A673 (cell line): ENCODE data around the gene SKI. TPM values are rescaled to one million over a fixed set of nuclear protein-coding genes. Genes with fewer than 3 reads are reported as not detected.

ENCODE experiments used
- BruUV-seq: library from RNA; stranded (reverse); fragments of 400-500 nt; replicated peaks from 2 replicates; lab custom pipeline; 2021; lab: Mats Ljungman, UMichigan
- CTCF ChIA-PET: fragments of 300-600 bp; sonication (Branson Sonifier 250); formaldehyde crosslinking; loops from one replicate; lab custom pipeline; 2022; ENCODE audit warnings: antibody characterized with exemption; lab: Charles Lee
- POLR2A ChIA-PET: fragments of 300-600 bp; sonication (Branson Sonifier 250); formaldehyde crosslinking; loops from one replicate; lab custom pipeline; 2022; ENCODE audit warnings: antibody characterized with exemption; ENCODE audit not compliant: low non-redundant PET; lab: Charles Lee
- DNase-seq: peaks from one replicate; pipeline ENCODE4 v3.0.0-alpha.2; 2015; ENCODE audit warnings: low spot score
- H3K27ac ChIP-seq: fragments of 200-600 bp; sonication (generic); 2 replicates; pipeline ENCODE4 v1.5.1; 2016; ENCODE audit warnings: mixed run types, low read depth, mild to moderate bottlenecking, mixed read lengths, antibody characterized with exemption, low read length; ENCODE audit not compliant: poor library complexity, severe bottlenecking
- H3K27me3 ChIP-seq: fragments of 200-600 bp; sonication (generic); replicated peaks from 2 replicates; pipeline ENCODE4 v1.6.1; 2017; ENCODE audit warnings: mixed run types, low read depth, mild to moderate bottlenecking, mixed read lengths, antibody characterized with exemption, low read length; ENCODE audit not compliant: insufficient read depth, poor library complexity
- H3K36me3 ChIP-seq: fragments of 200-600 bp; sonication (generic); 2 replicates; pipeline ENCODE4 v1.6.1; 2016; ENCODE audit warnings: mixed run types, mild to moderate bottlenecking, mixed read lengths, antibody characterized with exemption, low read length; ENCODE audit not compliant: insufficient read depth, poor library complexity, severe bottlenecking
- H3K4me1 ChIP-seq: fragments of 200-600 bp; sonication (generic); 2 replicates; pipeline ENCODE4 v1.6.1; 2017; ENCODE audit warnings: mixed run types, mild to moderate bottlenecking, mixed read lengths, antibody characterized with exemption, low read length; ENCODE audit not compliant: insufficient read depth, poor library complexity, severe bottlenecking
- H3K4me3 ChIP-seq: fragments of 200-600 bp; sonication (generic); 2 replicates; pipeline ENCODE4 v1.5.1; 2016; ENCODE audit warnings: low read depth, mixed run types, mild to moderate bottlenecking, mixed read lengths, low read length; ENCODE audit not compliant: poor library complexity, severe bottlenecking
- H3K9me3 ChIP-seq: fragments of 200-600 bp; sonication (generic); 2 replicates; pipeline ENCODE4 v1.6.1; 2016; ENCODE audit warnings: mixed run types, low read depth, mild to moderate bottlenecking, mixed read lengths, antibody characterized with exemption, low read length; ENCODE audit not compliant: poor library complexity, severe bottlenecking
- EZH2 ChIP-seq: fragments of 200-600 bp; sonication (generic); IDR thresholded peaks from 2 replicates; pipeline ENCODE4 v1.6.1; 2017; ENCODE audit warnings: borderline replicate concordance, low read depth, mild to moderate bottlenecking, mixed read lengths, antibody characterized with exemption, low read length; ENCODE audit not compliant: poor library complexity, severe bottlenecking
- intact Hi-C: fragments of 100-400 bp; cut with micrococcal nuclease; formaldehyde crosslinking; loops from one replicate; pipeline ENCODE4 v1.10.0; 2022; ENCODE audit not compliant: unreplicated experiment
- total RNA-seq: library from RNA; stranded (reverse); gene quantifications from 2 replicates; pipeline ENCODE4 v1.2.3, GENCODE V29; 2021
- TF ChIP-seq, protein P1 (sequence below): fragments of 300-800, 200-600 bp; sonication (generic); conservative IDR thresholded peaks from 2 replicates; pipeline ENCODE4 v1.5.1; 2017; ENCODE audit warnings: low read depth, mild to moderate bottlenecking, antibody characterized with exemption, low read length, moderate library complexity, mixed read lengths

The SKI gene
- total RNA-seq, 1 experiment from 2014 or later, result 88.1 TPM

DNA sequence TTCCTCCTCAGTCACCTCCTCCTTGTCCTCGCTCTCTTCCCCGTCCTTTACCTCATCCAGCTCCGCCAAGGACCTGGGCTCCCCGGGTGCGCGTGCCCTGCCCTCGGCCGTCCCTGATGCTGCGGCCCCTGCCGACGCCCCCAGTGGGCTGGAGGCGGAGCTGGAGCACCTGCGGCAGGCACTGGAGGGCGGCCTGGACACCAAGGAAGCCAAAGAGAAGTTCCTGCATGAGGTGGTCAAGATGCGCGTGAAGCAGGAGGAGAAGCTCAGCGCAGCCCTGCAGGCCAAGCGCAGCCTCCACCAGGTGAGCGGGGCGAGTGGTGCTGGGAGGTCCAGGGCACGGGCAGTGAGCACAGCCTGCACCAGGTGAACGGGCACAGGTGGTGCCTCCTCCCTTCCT is 76.2 kb downstream of the SKI start:
- no peak for DNase-seq
- intact Hi-C loops, result loop anchor here (5.0 kb wide), 1 partner anchor 72 kb away; no protein-coding TSS in a partner anchor
- peak overlapping the region; percentile 54 for H3K27ac ChIP-seq
- no peak overlapping the region for H3K4me3 ChIP-seq
- POLR2A ChIA-PET, result no interaction called here
- no peak for TF ChIP-seq EZH2
- TF ChIP-seq, protein P1, sequence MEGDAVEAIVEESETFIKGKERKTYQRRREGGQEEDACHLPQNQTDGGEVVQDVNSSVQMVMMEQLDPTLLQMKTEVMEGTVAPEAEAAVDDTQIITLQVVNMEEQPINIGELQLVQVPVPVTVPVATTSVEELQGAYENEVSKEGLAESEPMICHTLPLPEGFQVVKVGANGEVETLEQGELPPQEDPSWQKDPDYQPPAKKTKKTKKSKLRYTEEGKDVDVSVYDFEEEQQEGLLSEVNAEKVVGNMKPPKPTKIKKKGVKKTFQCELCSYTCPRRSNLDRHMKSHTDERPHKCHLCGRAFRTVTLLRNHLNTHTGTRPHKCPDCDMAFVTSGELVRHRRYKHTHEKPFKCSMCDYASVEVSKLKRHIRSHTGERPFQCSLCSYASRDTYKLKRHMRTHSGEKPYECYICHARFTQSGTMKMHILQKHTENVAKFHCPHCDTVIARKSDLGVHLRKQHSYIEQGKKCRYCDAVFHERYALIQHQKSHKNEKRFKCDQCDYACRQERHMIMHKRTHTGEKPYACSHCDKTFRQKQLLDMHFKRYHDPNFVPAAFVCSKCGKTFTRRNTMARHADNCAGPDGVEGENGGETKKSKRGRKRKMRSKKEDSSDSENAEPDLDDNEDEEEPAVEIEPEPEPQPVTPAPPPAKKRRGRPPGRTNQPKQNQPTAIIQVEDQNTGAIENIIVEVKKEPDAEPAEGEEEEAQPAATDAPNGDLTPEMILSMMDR, result no peak
- no peaks in the 10 kb centered on the region for H3K27me3 ChIP-seq
- no TSS peak for BruUV-seq
- H3K36me3 ChIP-seq, result peaks cover 42% of the 10 kb centered on the region
- peaks cover 52% of the 10 kb centered on the region for H3K4me1 ChIP-seq
- CTCF ChIA-PET, result no interaction called here
- no peaks in the 10 kb centered on the region for H3K9me3 ChIP-seq

DNA sequence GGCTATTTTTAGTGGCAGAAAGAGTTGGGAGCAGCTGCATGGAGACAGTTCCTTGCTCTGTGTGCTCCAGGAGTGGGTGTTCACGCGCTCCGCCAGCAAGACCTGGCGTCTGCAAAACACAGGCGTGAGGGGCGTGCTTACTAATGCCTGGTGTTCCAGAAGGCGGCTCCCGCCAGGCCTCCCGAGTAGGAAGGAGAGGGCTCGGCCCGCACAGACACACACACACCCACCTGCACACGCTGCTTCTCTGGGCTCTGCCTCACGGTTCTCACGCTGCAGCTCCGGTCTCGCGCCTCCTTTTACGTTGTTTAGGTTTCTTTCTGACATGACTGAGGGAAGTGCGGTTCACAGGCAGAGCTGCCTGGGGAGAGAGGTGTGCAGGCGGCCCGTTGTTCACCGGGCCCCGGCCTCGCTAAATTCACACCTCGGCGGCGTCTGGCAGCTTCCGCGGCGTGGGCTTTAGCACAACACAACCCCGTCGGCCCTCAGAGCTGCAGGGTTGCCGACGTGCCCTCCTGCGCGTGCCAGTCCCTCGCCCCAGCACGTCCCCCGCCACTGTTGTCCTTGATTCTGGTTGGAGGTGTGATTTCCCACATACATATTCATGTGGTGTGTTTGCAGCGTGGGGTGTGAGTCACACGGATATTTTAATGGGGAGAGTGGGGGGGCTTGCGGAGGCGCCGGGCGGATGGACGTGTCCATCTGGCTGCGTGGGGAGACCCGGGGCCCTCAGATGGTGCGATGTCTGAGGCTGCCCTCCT is 77.0 kb downstream of the SKI start:
- no peaks in the 10 kb centered on the region for H3K27me3 ChIP-seq
- peaks cover 45% of the 10 kb centered on the region for H3K36me3 ChIP-seq
- CTCF ChIA-PET, result no interaction called here
- intact Hi-C loops, result loop anchor here (5.0 kb wide), 1 partner anchor 73 kb away; no protein-coding TSS in a partner anchor
- POLR2A ChIA-PET, result no interaction called here
- TF ChIP-seq, protein P1, result no peak
- no peak for TF ChIP-seq EZH2
- H3K4me1 ChIP-seq, result peaks cover 45% of the 10 kb centered on the region
- DNase-seq, result no peak
- peak overlapping the region; percentile 54 for H3K27ac ChIP-seq
- no TSS peak for BruUV-seq
- H3K9me3 ChIP-seq, result no peaks in the 10 kb centered on the region
- no peak overlapping the region for H3K4me3 ChIP-seq

DNA sequence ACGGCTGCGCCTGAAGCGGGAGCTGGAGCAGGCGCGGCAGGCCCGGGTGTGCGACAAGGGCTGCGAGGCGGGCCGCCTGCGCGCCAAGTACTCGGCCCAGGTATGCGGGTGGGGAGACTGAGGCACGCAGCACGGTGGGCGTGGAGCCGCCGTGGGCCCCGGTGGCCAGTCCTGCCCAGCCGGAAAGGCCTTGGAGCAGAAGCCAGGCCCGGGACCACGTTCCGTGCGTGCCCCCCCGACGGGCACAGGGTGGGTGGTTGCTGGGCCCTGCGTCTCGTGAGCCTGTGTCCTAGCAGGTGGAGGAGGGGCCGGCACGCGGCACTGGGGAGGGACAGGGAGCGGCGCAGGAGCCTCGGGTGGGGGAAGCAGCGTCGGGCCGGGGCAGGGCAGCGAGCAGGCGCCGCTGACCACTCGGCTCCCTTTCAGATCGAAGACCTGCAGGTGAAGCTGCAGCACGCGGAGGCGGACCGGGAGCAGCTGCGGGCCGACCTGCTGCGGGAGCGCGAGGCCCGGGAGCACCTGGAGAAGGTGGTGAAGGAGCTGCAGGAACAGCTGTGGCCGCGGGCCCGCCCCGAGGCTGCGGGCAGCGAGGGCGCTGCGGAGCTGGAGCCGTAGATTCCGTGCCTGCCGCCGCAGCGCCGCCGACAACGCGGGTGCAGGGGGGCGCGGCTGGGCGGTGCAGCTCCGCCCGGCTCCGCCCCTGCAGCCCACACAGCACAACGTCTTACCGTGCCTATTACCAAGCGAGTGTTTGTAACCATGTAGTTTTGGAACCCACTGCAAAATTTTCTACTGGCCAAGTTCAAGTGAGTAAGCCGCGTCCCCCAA is 78.2 kb downstream of the SKI start:
- Histone ChIP-seq H3K9me3 (no peaks in the 10 kb centered on the region), H3K27ac (no peak overlapping the region), H3K27me3 (no peaks in the 10 kb centered on the region), H3K4me1 (peaks cover 38% of the 10 kb centered on the region), H3K36me3 (peaks cover 46% of the 10 kb centered on the region), H3K4me3 (no peak overlapping the region)
- CTCF ChIA-PET, result interaction anchor here (0.6 to 1.4 kb wide), 4 partner anchors 9 to 166 kb away, joined by 3 to 6 read pairs (median 4); no protein-coding TSS in a partner anchor
- BruUV-seq, result no TSS peak
- DNase-seq, result peak; percentile 77
- POLR2A ChIA-PET, result no interaction called here
- no peak for TF ChIP-seq EZH2
- TF ChIP-seq, protein P1, result 0 out of 2 replicates have a peak, but pooled peaks have one; percentile 26
- intact Hi-C loops, result no loop called here
